ENCODE measurements around the gene CLECL1.
"Not testable (repeated sequence)": the region's sequence is repeated elsewhere in the genome, so short reads cannot be mapped to it uniquely, and the experiment has no call there.

The CLECL1 gene

GRCh38 chr12:9692909-9693308 lies 40.0 kb downstream of the CLECL1 start:
- no peak for DNase-seq

GRCh38 chr12:9687228-9687627 lies 45.7 kb downstream of the CLECL1 start:
- DNase-seq, result no peak

- no peak for DNase-seq
Observed at GRCh38 chr12:9685915-9686314, 47.0 kb downstream of the CLECL1 start.

- DNase-seq, result not testable (repeated sequence)
Observed at GRCh38 chr12:9685366-9685765, 47.5 kb downstream of the CLECL1 start.

GRCh38 chr12:9682949-9683348 lies 49.9 kb downstream of the CLECL1 start:
- not testable (repeated sequence) for DNase-seq

- DNase-seq, result not testable (repeated sequence)
Observed at GRCh38 chr12:9682508-9682907, 50.4 kb downstream of the CLECL1 start.

- DNase-seq, result no peak
Observed at GRCh38 chr12:9674226-9674590, 58.7 kb downstream of the CLECL1 start.

GRCh38 chr12:9673404-9674225 lies 59.3 kb downstream of the CLECL1 start:
- no peak for DNase-seq

Measured in NCI-H2081 treated with DMSO at 0.1 percent for 48 hours (cell line).